ENCODE measurements around the gene SRSF10. TPM values are rescaled to one million over a fixed set of nuclear protein-coding genes. Genes with fewer than 3 reads are reported as not detected.
"Not testable (repeated sequence)": the region's sequence is repeated elsewhere in the genome, so short reads cannot be mapped to it uniquely, and the experiment has no call there.

The SRSF10 gene
- total RNA-seq, 1 experiment from 2014 or later, result 150 TPM

GRCh38 chr1:23987038-23987437 is 6.9 kb upstream of the SRSF10 start:
- H3K27ac ChIP-seq (ENCODE audit: low read length); H4K20me1 ChIP-seq (ENCODE audit: insufficient read depth, low read depth, low read length); H3K4me1 ChIP-seq (ENCODE audit: low read length); DNase-seq; H3K9ac ChIP-seq (ENCODE audit: low read length); H2AFZ ChIP-seq (ENCODE audit: low read length); H3K79me2 ChIP-seq (ENCODE audit: low read length); H3K36me3 ChIP-seq (ENCODE audit: insufficient read depth, low read length); H3K27me3 ChIP-seq (ENCODE audit: low read length); H3K4me3 ChIP-seq (ENCODE audit: low read length); H3K9me3 ChIP-seq (ENCODE audit: low read length); H3K4me2 ChIP-seq (ENCODE audit: low read depth, low read length, poor library complexity, severe bottlenecking); H3K9me2 ChIP-seq (replicated peaks; ENCODE audit: insufficient read depth, low read length): not testable (repeated sequence)

DNA sequence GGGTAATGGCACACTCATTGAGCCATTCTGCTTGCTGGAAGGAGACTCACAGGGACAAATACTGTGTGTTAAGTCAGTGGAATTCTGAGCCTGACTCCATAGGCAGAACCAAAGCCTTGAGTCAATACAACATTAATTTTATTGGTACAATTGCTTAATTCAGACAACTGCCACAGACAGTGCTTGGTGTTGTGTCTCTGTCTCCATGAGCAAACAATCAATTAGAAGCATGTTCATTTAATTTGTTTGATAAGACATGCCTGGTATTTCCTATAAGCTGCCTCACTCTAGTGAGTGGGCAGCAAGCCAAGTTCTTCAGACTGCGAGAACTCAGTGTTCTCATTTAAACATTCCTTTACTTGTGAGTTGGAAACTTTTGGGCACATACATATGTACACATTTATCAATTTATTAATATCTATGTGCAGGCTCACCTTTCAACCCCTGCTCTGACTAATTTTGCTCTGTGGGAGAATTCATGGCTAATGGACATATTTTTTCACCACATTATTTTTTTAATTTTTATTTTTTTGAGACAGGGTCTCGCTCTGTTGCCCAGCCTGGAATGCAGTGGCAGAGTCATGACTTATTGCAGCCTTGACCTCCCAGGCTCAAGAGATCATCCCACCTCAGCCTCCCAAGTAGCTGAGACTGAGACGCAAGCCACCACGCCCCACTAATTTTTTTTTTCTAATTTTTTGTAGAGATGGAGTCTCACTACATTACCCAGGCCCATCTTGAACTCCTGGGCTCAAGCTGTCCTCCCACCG is 4.5 kb upstream of the SRSF10 start:
- no peak overlapping the region for H3K27ac ChIP-seq (ENCODE audit: low read length)
- H4K20me1 ChIP-seq (ENCODE audit: insufficient read depth, low read depth, low read length), result 0 out of 2 replicates have a peak, but pooled peaks cover under 1% of the 10 kb centered on the region
- H2AFZ ChIP-seq (ENCODE audit: low read length), result no peak overlapping the region
- no peaks in the 10 kb centered on the region for H3K27me3 ChIP-seq (ENCODE audit: low read length)
- DNase-seq, result no peak
- H3K9ac ChIP-seq (ENCODE audit: low read length), result no peak overlapping the region
- peaks cover 7% of the 10 kb centered on the region for H3K4me1 ChIP-seq (ENCODE audit: low read length)
- H3K9me2 ChIP-seq (replicated peaks; ENCODE audit: insufficient read depth, low read length), result no peaks in the 10 kb centered on the region
- no peak overlapping the region for H3K4me3 ChIP-seq (ENCODE audit: low read length)
- peaks cover under 1% of the 10 kb centered on the region; the same call in 1 of the 2 replicates for H3K36me3 ChIP-seq (ENCODE audit: insufficient read depth, low read length)
- H3K4me2 ChIP-seq (ENCODE audit: low read depth, low read length, poor library complexity, severe bottlenecking), result no peak overlapping the region
- no peaks in the 10 kb centered on the region for H3K9me3 ChIP-seq (ENCODE audit: low read length)
- H3K79me2 ChIP-seq (ENCODE audit: low read length), result peaks cover 10% of the 10 kb centered on the region

- Histone ChIP-seq H2AFZ (ENCODE audit: low read length) (peak overlapping the region; percentile 77), H3K9me3 (ENCODE audit: low read length) (no peaks in the 10 kb centered on the region), H3K27me3 (ENCODE audit: low read length) (no peaks in the 10 kb centered on the region), H3K4me2 (ENCODE audit: low read depth, low read length, poor library complexity, severe bottlenecking) (peak overlapping the region; percentile 97), H3K79me2 (ENCODE audit: low read length) (peaks cover 49% of the 10 kb centered on the region), H3K9me2 (replicated peaks; ENCODE audit: insufficient read depth, low read length) (no peaks in the 10 kb centered on the region), H3K4me1 (ENCODE audit: low read length) (peaks cover 41% of the 10 kb centered on the region), H3K9ac (ENCODE audit: low read length) (peak overlapping the region; percentile 100), H3K4me3 (ENCODE audit: low read length) (peak overlapping the region; percentile 98), H3K27ac (ENCODE audit: low read length) (peak overlapping the region; percentile 87), H3K36me3 (ENCODE audit: insufficient read depth, low read length) (peaks cover 39% of the 10 kb centered on the region), H4K20me1 (ENCODE audit: insufficient read depth, low read depth, low read length) (peaks cover 37% of the 10 kb centered on the region)
- no peak for DNase-seq
These were observed 572 bp upstream of the SRSF10 start for GRCh38 chr1:23980728-23981070.

DNA sequence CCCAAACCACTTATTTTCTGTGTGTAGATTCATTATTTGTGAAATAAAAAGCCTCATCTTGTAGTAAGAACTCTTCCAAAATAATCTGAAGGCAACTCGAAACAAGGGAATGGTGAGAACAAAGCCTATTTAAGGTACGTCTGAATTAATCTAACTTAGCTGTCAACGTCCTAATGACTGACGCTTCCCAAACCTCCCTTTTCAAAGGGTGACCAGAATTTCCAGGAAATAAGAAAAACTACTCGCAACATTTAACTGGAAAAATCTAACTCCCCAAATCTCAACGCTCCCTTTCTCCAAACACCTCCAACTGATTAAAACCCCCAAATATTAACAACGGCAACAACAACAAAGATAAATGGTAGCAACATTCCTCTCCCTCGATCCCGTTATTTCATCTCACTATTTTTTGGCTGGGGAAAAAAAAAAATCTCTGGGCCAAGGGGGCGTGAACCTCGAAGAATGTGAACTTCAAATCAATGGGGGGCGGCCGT is 693 bp downstream of the SRSF10 start:
- Histone ChIP-seq H3K79me2 (ENCODE audit: low read length) (peaks cover 62% of the 10 kb centered on the region), H3K9ac (ENCODE audit: low read length) (peak overlapping the region; percentile 100), H3K4me1 (ENCODE audit: low read length) (peaks cover 53% of the 10 kb centered on the region), H3K9me3 (ENCODE audit: low read length) (no peaks in the 10 kb centered on the region), H3K27ac (ENCODE audit: low read length) (peak overlapping the region; percentile 93), H3K27me3 (ENCODE audit: low read length) (no peaks in the 10 kb centered on the region), H3K9me2 (replicated peaks; ENCODE audit: insufficient read depth, low read length) (no peaks in the 10 kb centered on the region), H3K36me3 (ENCODE audit: insufficient read depth, low read length) (peaks cover 51% of the 10 kb centered on the region), H3K4me3 (ENCODE audit: low read length) (peak overlapping the region; percentile 98), H2AFZ (ENCODE audit: low read length) (no peak overlapping the region), H3K4me2 (ENCODE audit: low read depth, low read length, poor library complexity, severe bottlenecking) (peak overlapping the region; percentile 97), H4K20me1 (ENCODE audit: insufficient read depth, low read depth, low read length) (peaks cover 46% of the 10 kb centered on the region)
- DNase-seq, result no peak

GRCh38 chr1:23978805-23979204 is 1.3 kb downstream of the SRSF10 start:
- peaks cover 57% of the 10 kb centered on the region for H3K4me1 ChIP-seq (ENCODE audit: low read length)
- H3K4me2 ChIP-seq (ENCODE audit: low read depth, low read length, poor library complexity, severe bottlenecking), result peak overlapping the region; percentile 97
- peak overlapping the region; percentile 100 for H3K9ac ChIP-seq (ENCODE audit: low read length)

GRCh38 chr1:23977854-23978191 is 2.3 kb downstream of the SRSF10 start:
- Histone ChIP-seq H3K9me3 (ENCODE audit: low read length) (no peaks in the 10 kb centered on the region), H3K79me2 (ENCODE audit: low read length) (peaks cover 78% of the 10 kb centered on the region), H3K9me2 (replicated peaks; ENCODE audit: insufficient read depth, low read length) (no peaks in the 10 kb centered on the region), H3K4me3 (ENCODE audit: low read length) (peak overlapping the region; percentile 98), H3K27me3 (ENCODE audit: low read length) (no peaks in the 10 kb centered on the region), H3K36me3 (ENCODE audit: insufficient read depth, low read length) (peaks cover 65% of the 10 kb centered on the region), H4K20me1 (ENCODE audit: insufficient read depth, low read depth, low read length) (peaks cover 60% of the 10 kb centered on the region), H2AFZ (ENCODE audit: low read length) (no peak overlapping the region), H3K27ac (ENCODE audit: low read length) (peak overlapping the region; percentile 93), H3K4me1 (ENCODE audit: low read length) (peaks cover 57% of the 10 kb centered on the region), H3K9ac (ENCODE audit: low read length) (peak overlapping the region; percentile 100), H3K4me2 (ENCODE audit: low read depth, low read length, poor library complexity, severe bottlenecking) (peak overlapping the region; percentile 97)
- DNase-seq, result no peak

More at GRCh38 chr1:23978805-23979204, 1.3 kb downstream of the SRSF10 start:
- Histone ChIP-seq H3K27ac (ENCODE audit: low read length) (peak overlapping the region; percentile 93), H3K4me3 (ENCODE audit: low read length) (peak overlapping the region; percentile 98), H3K79me2 (ENCODE audit: low read length) (peaks cover 68% of the 10 kb centered on the region), H3K9me2 (replicated peaks; ENCODE audit: insufficient read depth, low read length) (no peaks in the 10 kb centered on the region), H4K20me1 (ENCODE audit: insufficient read depth, low read depth, low read length) (peaks cover 51% of the 10 kb centered on the region), H2AFZ (ENCODE audit: low read length) (no peak overlapping the region), H3K36me3 (ENCODE audit: insufficient read depth, low read length) (peaks cover 55% of the 10 kb centered on the region), H3K9me3 (ENCODE audit: low read length) (no peaks in the 10 kb centered on the region), H3K27me3 (ENCODE audit: low read length) (no peaks in the 10 kb centered on the region)
- DNase-seq, result no peak

DNA sequence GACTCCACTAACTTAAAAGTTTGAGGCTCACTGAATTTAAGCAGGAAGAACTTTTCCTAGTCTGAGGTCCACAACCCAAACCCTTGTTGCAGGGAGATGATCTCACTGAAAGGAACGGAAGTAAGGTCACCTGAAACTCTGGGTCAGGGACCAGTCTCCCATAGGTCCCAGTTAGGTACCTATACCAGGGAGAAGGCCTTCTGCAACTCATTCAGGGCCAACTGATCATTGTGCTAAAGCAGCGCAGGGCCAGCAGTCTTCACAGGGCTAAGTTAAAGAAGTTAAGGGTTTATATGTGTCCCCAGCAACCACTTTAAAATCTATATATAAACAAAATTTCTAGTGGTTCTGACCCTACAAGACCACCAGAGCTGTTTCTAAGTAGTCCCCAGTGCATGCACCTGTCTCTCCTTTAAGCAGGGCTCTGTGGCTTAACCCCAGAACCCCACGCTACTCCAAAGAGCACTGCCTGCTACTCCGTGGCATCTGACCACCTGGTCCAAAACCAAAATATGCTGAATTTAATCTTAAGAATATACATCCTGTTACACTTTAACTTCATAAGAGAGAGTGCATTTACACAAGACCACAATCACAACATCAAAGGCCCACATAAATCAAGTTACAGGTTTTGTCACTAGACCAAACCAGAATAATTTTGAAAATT is 2.8 kb downstream of the SRSF10 start:
- H3K4me2 ChIP-seq (ENCODE audit: low read depth, low read length, poor library complexity, severe bottlenecking), result peak overlapping the region; percentile 97
- H3K36me3 ChIP-seq (ENCODE audit: insufficient read depth, low read length), result peaks cover 66% of the 10 kb centered on the region
- no peaks in the 10 kb centered on the region for H3K9me3 ChIP-seq (ENCODE audit: low read length)
- H3K27ac ChIP-seq (ENCODE audit: low read length), result peak overlapping the region; percentile 93
- no peaks in the 10 kb centered on the region for H3K27me3 ChIP-seq (ENCODE audit: low read length)
- no peak overlapping the region for H2AFZ ChIP-seq (ENCODE audit: low read length)
- peaks cover 78% of the 10 kb centered on the region for H3K79me2 ChIP-seq (ENCODE audit: low read length)
- H3K4me3 ChIP-seq (ENCODE audit: low read length), result peak overlapping the region; percentile 98
- peak overlapping the region; percentile 100; the same call in 1 of the 2 replicates for H3K9ac ChIP-seq (ENCODE audit: low read length)
- H3K4me1 ChIP-seq (ENCODE audit: low read length), result peaks cover 57% of the 10 kb centered on the region
- DNase-seq, result no peak
- no peaks in the 10 kb centered on the region for H3K9me2 ChIP-seq (replicated peaks; ENCODE audit: insufficient read depth, low read length)
- H4K20me1 ChIP-seq (ENCODE audit: insufficient read depth, low read depth, low read length), result peaks cover 60% of the 10 kb centered on the region

DNA sequence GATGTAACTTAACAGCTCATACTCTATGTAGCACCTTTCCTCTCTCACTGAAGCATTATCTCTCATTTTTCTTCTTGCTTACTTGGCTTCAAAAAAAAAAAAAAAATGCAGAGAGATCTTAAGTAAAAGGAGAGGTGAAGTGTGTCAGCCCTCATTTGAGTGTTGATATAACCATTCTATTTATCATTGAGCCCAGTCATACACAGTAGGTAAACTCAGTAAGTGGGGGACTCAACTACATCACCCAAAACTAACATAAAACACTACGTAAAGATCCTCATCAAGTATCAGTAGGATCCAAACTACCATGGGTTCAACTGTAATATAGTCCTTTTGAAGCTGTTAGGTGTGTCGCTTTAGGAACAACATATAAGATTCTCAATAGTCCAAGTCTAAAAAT is 12.3 kb downstream of the SRSF10 start:
- Histone ChIP-seq H3K4me2 (ENCODE audit: low read depth, low read length, poor library complexity, severe bottlenecking) (no peak overlapping the region), H4K20me1 (ENCODE audit: insufficient read depth, low read depth, low read length) (0 out of 2 replicates have a peak, but pooled peaks cover 4% of the 10 kb centered on the region), H3K79me2 (ENCODE audit: low read length) (peaks cover 1% of the 10 kb centered on the region), H3K9ac (ENCODE audit: low read length) (no peak overlapping the region), H3K9me3 (ENCODE audit: low read length) (no peaks in the 10 kb centered on the region), H3K4me3 (ENCODE audit: low read length) (no peak overlapping the region), H3K4me1 (ENCODE audit: low read length) (peaks cover 22% of the 10 kb centered on the region), H3K27me3 (ENCODE audit: low read length) (no peaks in the 10 kb centered on the region), H3K36me3 (ENCODE audit: insufficient read depth, low read length) (peaks cover 54% of the 10 kb centered on the region), H3K27ac (ENCODE audit: low read length) (no peak overlapping the region), H3K9me2 (replicated peaks; ENCODE audit: insufficient read depth, low read length) (no peaks in the 10 kb centered on the region), H2AFZ (ENCODE audit: low read length) (no peak overlapping the region)
- peak; percentile 39 for DNase-seq

Measured in Karpas-422 (cell line).